Measurements from ENCODE around the gene RNASEH2B. TPM values are rescaled to one million over a fixed set of nuclear protein-coding genes. Genes with fewer than 3 reads are reported as not detected.

RNASEH2B gene
- total RNA-seq, 1 experiment from 2014 or later: 30.3 TPM

GRCh38 chr13:50993371-50993770, 83.8 kb downstream of the RNASEH2B start:
- DNase-seq (ENCODE audit: low read depth): no peak

GRCh38 chr13:50993934-50994333, 84.3 kb downstream of the RNASEH2B start:
- no peak for DNase-seq (ENCODE audit: low read depth)

- DNase-seq (ENCODE audit: low read depth): no peak
These were observed 85.1 kb downstream of the RNASEH2B start for GRCh38 chr13:50994651-50995050.

- no peak for DNase-seq (ENCODE audit: low read depth)
These were observed 86.3 kb downstream of the RNASEH2B start for GRCh38 chr13:50995854-50996253.

- no peak for DNase-seq (ENCODE audit: low read depth)
These were observed 88.7 kb downstream of the RNASEH2B start for GRCh38 chr13:50998326-50998725.

- DNase-seq (ENCODE audit: low read depth): no peak
These were observed 90.0 kb downstream of the RNASEH2B start for GRCh38 chr13:50999641-51000040.

GRCh38 chr13:51000061-51000460, 90.5 kb downstream of the RNASEH2B start:
- no peak for DNase-seq (ENCODE audit: low read depth)

GRCh38 chr13:51000571-51001260, 91.1 kb downstream of the RNASEH2B start:
- DNase-seq (ENCODE audit: low read depth): peak; percentile 10

GRCh38 chr13:51001335-51001734, 91.7 kb downstream of the RNASEH2B start:
- DNase-seq (ENCODE audit: low read depth): no peak

GRCh38 chr13:51002736-51003135, 93.1 kb downstream of the RNASEH2B start:
- DNase-seq (ENCODE audit: low read depth): no peak

- DNase-seq (ENCODE audit: low read depth): no peak
These were observed 94.1 kb downstream of the RNASEH2B start for GRCh38 chr13:51003642-51004041.

- no peak for DNase-seq (ENCODE audit: low read depth)
These were observed 94.7 kb downstream of the RNASEH2B start for GRCh38 chr13:51004111-51004865.

GRCh38 chr13:51004918-51005460, 95.4 kb downstream of the RNASEH2B start:
- no peak for DNase-seq (ENCODE audit: low read depth)

GRCh38 chr13:51005566-51005965, 96.0 kb downstream of the RNASEH2B start:
- DNase-seq (ENCODE audit: low read depth): no peak

Other genes with a start within 250 kb of the RNASEH2B start
- not detected in 2 replicates for gene DLEU7, start 66.1 kb upstream of the RNASEH2B start, total RNA-seq (2014; rRNA removed; shearing (Covaris generic))
- gene C13orf42, start 201.5 kb downstream of the RNASEH2B start, total RNA-seq (2014; rRNA removed; shearing (Covaris generic)): not detected in 2 replicates